Keratinocyte (primary cell): ENCODE measurements around the gene DNAJC8.

ENCODE experiments used
- EZH2 ChIP-seq: IDR thresholded peaks from one replicate; pipeline ENCODE4 v1.6.1; 2012; ENCODE audit warnings: inconsistent platforms, mild to moderate bottlenecking, low read length, moderate library complexity
- TF ChIP-seq, protein P1 (sequence below), 3 experiments: IDR thresholded peaks in 1 of 3; conservative IDR thresholded peaks in 1 of 3; optimal IDR thresholded peaks in 1 of 3; 2 replicates in 2 of 3; 3 replicates in 1 of 3; pipeline versions ENCODE3 to v1.5.1; 2011; ENCODE audit warnings: low read length in 3 of 3, mild to moderate bottlenecking in 3 of 3, moderate library complexity in 2 of 3, control low read depth in 1 of 3, inconsistent platforms in 1 of 3; ENCODE audit not compliant: insufficient read depth in 2 of 3; ENCODE audit errors: extremely low read depth in 1 of 3

GRCh38 chr1:28259934-28260802 is 27.3 kb upstream of the DNAJC8 start:
- TF ChIP-seq, protein P1, sequence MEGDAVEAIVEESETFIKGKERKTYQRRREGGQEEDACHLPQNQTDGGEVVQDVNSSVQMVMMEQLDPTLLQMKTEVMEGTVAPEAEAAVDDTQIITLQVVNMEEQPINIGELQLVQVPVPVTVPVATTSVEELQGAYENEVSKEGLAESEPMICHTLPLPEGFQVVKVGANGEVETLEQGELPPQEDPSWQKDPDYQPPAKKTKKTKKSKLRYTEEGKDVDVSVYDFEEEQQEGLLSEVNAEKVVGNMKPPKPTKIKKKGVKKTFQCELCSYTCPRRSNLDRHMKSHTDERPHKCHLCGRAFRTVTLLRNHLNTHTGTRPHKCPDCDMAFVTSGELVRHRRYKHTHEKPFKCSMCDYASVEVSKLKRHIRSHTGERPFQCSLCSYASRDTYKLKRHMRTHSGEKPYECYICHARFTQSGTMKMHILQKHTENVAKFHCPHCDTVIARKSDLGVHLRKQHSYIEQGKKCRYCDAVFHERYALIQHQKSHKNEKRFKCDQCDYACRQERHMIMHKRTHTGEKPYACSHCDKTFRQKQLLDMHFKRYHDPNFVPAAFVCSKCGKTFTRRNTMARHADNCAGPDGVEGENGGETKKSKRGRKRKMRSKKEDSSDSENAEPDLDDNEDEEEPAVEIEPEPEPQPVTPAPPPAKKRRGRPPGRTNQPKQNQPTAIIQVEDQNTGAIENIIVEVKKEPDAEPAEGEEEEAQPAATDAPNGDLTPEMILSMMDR (optimal IDR thresholded peaks at IDR 0.05 in 1 of 3, IDR thresholded peaks at IDR 0.05 in 1 of 3, conservative IDR thresholded peaks at IDR 0.05 in 1 of 3; ENCODE audit: extremely low read depth in 1 of 3, insufficient read depth in 2 of 3, low read length in 3 of 3): no peak
- TF ChIP-seq EZH2: no peak
